Measurements from ENCODE around the gene NXPE3.

Gene NXPE3

GRCh38 chr3:101803173-101803782, 24.3 kb downstream of the NXPE3 start:
- DNase-seq, result no peak

GRCh38 chr3:101803939-101804338, 24.9 kb downstream of the NXPE3 start:
- DNase-seq, result no peak

- no peak for DNase-seq
These were observed 27.5 kb downstream of the NXPE3 start for GRCh38 chr3:101806491-101806890.

- DNase-seq, result no peak
These were observed 28.9 kb downstream of the NXPE3 start for GRCh38 chr3:101807888-101808287.

GRCh38 chr3:101809178-101810021, 30.4 kb downstream of the NXPE3 start:
- DNase-seq, result no peak

GRCh38 chr3:101810022-101810418, 31.0 kb downstream of the NXPE3 start:
- DNase-seq, result no peak

- no peak for DNase-seq
These were observed 32.9 kb downstream of the NXPE3 start for GRCh38 chr3:101811875-101812274.

GRCh38 chr3:101812895-101813294, 33.9 kb downstream of the NXPE3 start:
- no peak for DNase-seq

- DNase-seq, result no peak
These were observed 34.9 kb downstream of the NXPE3 start for GRCh38 chr3:101813817-101814440.

GRCh38 chr3:101814835-101815234, 35.8 kb downstream of the NXPE3 start:
- no peak for DNase-seq

- no peak for DNase-seq
These were observed 37.5 kb downstream of the NXPE3 start for GRCh38 chr3:101816215-101817149.

- DNase-seq, result no peak
These were observed 39.0 kb downstream of the NXPE3 start for GRCh38 chr3:101817992-101818391.

- no peak for DNase-seq
These were observed 40.7 kb downstream of the NXPE3 start for GRCh38 chr3:101819649-101820206.

- DNase-seq, result no peak
These were observed 42.5 kb downstream of the NXPE3 start for GRCh38 chr3:101821503-101821902.

- DNase-seq, result no peak
These were observed 44.5 kb downstream of the NXPE3 start for GRCh38 chr3:101823525-101823924.

GRCh38 chr3:101824702-101825101, 45.7 kb downstream of the NXPE3 start:
- no peak for DNase-seq

GRCh38 chr3:101825904-101826445, 47.0 kb downstream of the NXPE3 start:
- DNase-seq, result no peak

- peak; percentile 44 for DNase-seq
These were observed 48.5 kb downstream of the NXPE3 start for GRCh38 chr3:101827211-101828174.

GRCh38 chr3:101828276-101828675, 49.3 kb downstream of the NXPE3 start:
- DNase-seq, result no peak

- no peak for DNase-seq
These were observed 49.9 kb downstream of the NXPE3 start for GRCh38 chr3:101828691-101829436.
